HepG2 (cell line): ENCODE results near the gene COQ7. TPM values are rescaled to one million over a fixed set of nuclear protein-coding genes. Genes with fewer than 3 reads are reported as not detected.

Experiments
- ATAC-seq: fragments of 200-7000 bp; cut with Tn5 transposase; 3 replicates; pipeline ENCODE4 v1.9.1; 2020; ENCODE audit warnings: mild to moderate bottlenecking, moderate library complexity
- BruUV-seq: library from RNA; stranded (reverse); fragments of 400-500 nt; replicated peaks from 2 replicates; lab custom pipeline; 2021; lab: Mats Ljungman, UMichigan
- CTCF ChIA-PET: fragments of 300-600 bp; formaldehyde crosslinking; extraction: SDS; loops from one replicate; lab custom pipeline; 2021; ENCODE audit warnings: low total read pairs, inconsistent platforms, low intra/inter-chr PET ratio; lab: Yijun Ruan, JAX
- POLR2A ChIA-PET: fragments of 350-600 bp; sonication (Branson Sonifier 250); formaldehyde crosslinking; loops from one replicate; lab custom pipeline; 2020; ENCODE audit warnings: antibody characterized with exemption, inconsistent platforms; lab: Yijun Ruan, JAX
- DNase-seq: peaks from one replicate; pipeline ENCODE4 v3.0.0-alpha.2; 2015; ENCODE audit warnings: low spot score
- FAIRE-seq: peaks from 3 replicates; lab custom pipeline; 2011; peaks lifted over from hg19 to GRCh38; lab: Jason Lieb, UNC
- H2AFZ ChIP-seq: one replicate; pipeline ENCODE4 v1.6.1; 2011; ENCODE audit warnings: low read length, inconsistent platforms
- H3K27ac ChIP-seq: fragments of 300-600 bp; 3 replicates; pipeline ENCODE4 v1.8.0; 2011; ENCODE audit warnings: mixed run types, mild to moderate bottlenecking, mixed read lengths, low read length, inconsistent platforms; ENCODE audit not compliant: insufficient read depth; ENCODE audit errors: extremely low read length
- H3K27me3 ChIP-seq, 2 experiments: fragments of 200-600 bp in 1 of 2; 2 replicates in 1 of 2; 3 replicates in 1 of 2; pipeline versions ENCODE4 v1.6.0 to v1.8.0; 2011; ENCODE audit warnings: low read length in 2 of 2, mild to moderate bottlenecking in 2 of 2, moderate library complexity in 2 of 2, inconsistent platforms in 1 of 2; ENCODE audit not compliant: insufficient read depth in 2 of 2, control insufficient read depth in 1 of 2
- H3K36me3 ChIP-seq, 2 experiments: fragments of 200-600 bp in 1 of 2; replicated peaks in 1 of 2; 2 replicates in 1 of 2; 3 replicates in 1 of 2; pipeline versions ENCODE4 v1.5.1 to v1.8.0; 2011; ENCODE audit warnings: low read length in 2 of 2, inconsistent platforms in 1 of 2; ENCODE audit not compliant: insufficient read depth in 2 of 2, control insufficient read depth in 1 of 2
- H3K4me1 ChIP-seq: 2 replicates; pipeline ENCODE4 v1.5.1; 2012; ENCODE audit warnings: low read length, inconsistent platforms; ENCODE audit not compliant: insufficient read depth
- H3K4me2 ChIP-seq: 2 replicates; pipeline ENCODE4 v1.6.0; 2011; ENCODE audit warnings: low read depth, low read length, inconsistent platforms
- H3K4me3 ChIP-seq, 3 experiments: fragments of 200-600 bp in 1 of 3; sonication (generic), shearing (Covaris generic) in 1 of 3; replicated peaks in 1 of 3; 2 replicates each; pipeline ENCODE4 v1.5.1; 2011 to 2016; ENCODE audit warnings: low read length in 3 of 3, inconsistent platforms in 2 of 3, low read depth in 2 of 3, mild to moderate bottlenecking in 2 of 3, control low read depth in 1 of 3, mixed read lengths in 1 of 3; ENCODE audit not compliant: insufficient read depth in 1 of 3
- H3K79me2 ChIP-seq: one replicate; pipeline ENCODE4 v1.6.1; 2011; ENCODE audit warnings: low read length, inconsistent platforms; ENCODE audit not compliant: insufficient read depth
- H3K9ac ChIP-seq: 2 replicates; pipeline ENCODE4 v1.6.0; 2011; ENCODE audit warnings: mild to moderate bottlenecking, low read depth, low read length, inconsistent platforms; ENCODE audit not compliant: insufficient read depth
- H3K9me3 ChIP-seq: 2 replicates; pipeline ENCODE4 v1.5.1; 2012; ENCODE audit warnings: mild to moderate bottlenecking, low read length
- H4K20me1 ChIP-seq: 2 replicates; pipeline ENCODE4 v1.6.0; 2011; ENCODE audit warnings: inconsistent platforms, mild to moderate bottlenecking, low read length, moderate library complexity; ENCODE audit not compliant: insufficient read depth
- ARNT ChIP-seq: fragments of 450-650 bp; IDR thresholded peaks from 2 replicates; pipeline ENCODE4 v1.6.1; 2017
- MTF1 ChIP-seq: sonication (generic); formaldehyde crosslinking; IDR thresholded peaks from 2 replicates; pipeline ENCODE4 v1.5.0; 2020; ENCODE audit warnings: missing genetic modification reagents
- SMAD3 ChIP-seq: sonication (generic); formaldehyde crosslinking; IDR thresholded peaks from 2 replicates; pipeline ENCODE4 v1.4.0; 2020; ENCODE audit warnings: missing genetic modification reagents
- SRF ChIP-seq: IDR thresholded peaks from 2 replicates; pipeline ENCODE4 v1.6.1; 2011; ENCODE audit warnings: mild to moderate bottlenecking, low read depth, low read length, moderate library complexity
- ZNF205 ChIP-seq: IDR thresholded peaks from 2 replicates; pipeline ENCODE4 v1.6.1; 2018; ENCODE audit warnings: missing biosample characterization, missing genetic modification reagents
- ZNF24 ChIP-seq: fragments of 450-650 bp; IDR thresholded peaks from 2 replicates; pipeline ENCODE4 v1.6.1; 2017; ENCODE audit warnings: antibody characterized with exemption, mild to moderate bottlenecking
- ZNF3 ChIP-seq: IDR thresholded peaks from 2 replicates; pipeline ENCODE4 v1.7.0; 2017; ENCODE audit warnings: inconsistent platforms
- ZNF563 ChIP-seq: sonication (generic); formaldehyde crosslinking; IDR thresholded peaks from 2 replicates; pipeline ENCODE4 v1.8.0; 2022; ENCODE audit warnings: mild to moderate bottlenecking, moderate library complexity, missing genetic modification reagents
- ZNF7 ChIP-seq: IDR thresholded peaks from 2 replicates; pipeline ENCODE4 v1.6.1; 2016; ENCODE audit warnings: missing biosample characterization, missing genetic modification reagents
- ZNF788 ChIP-seq: sonication (generic); formaldehyde crosslinking; IDR thresholded peaks from 2 replicates; pipeline ENCODE4 v1.5.0; 2020; ENCODE audit warnings: mild to moderate bottlenecking, missing genetic modification reagents, borderline replicate concordance
- ZSCAN20 ChIP-seq: sonication (generic); formaldehyde crosslinking; IDR thresholded peaks from 2 replicates; pipeline ENCODE4 v1.4.0; 2020; ENCODE audit warnings: missing genetic modification reagents, mild to moderate bottlenecking, borderline replicate concordance
- ZSCAN30 ChIP-seq: sonication (generic); formaldehyde crosslinking; IDR thresholded peaks from 2 replicates; pipeline ENCODE4 v1.5.0; 2020; ENCODE audit warnings: mild to moderate bottlenecking, missing genetic modification reagents
- WGBS: methylation state at CpG from one replicate; pipeline ENCODE4 v1.1.6; 2017; ENCODE audit warnings: low lambda C conversion rate; 5-methylcytosine and 5-hydroxymethylcytosine counted together
- in situ Hi-C: cut with HindIII; loops from 2 replicates; pipeline ENCODE4 v1.10.0; 2017; ENCODE audit warnings: low pct_unique_long_range_greater_than_20kb; ENCODE audit not compliant: extremely low pct_ligation_motif_present
- intact Hi-C: fragments of 100-400 bp; cut with micrococcal nuclease; formaldehyde crosslinking; loops from one replicate; pipeline ENCODE4 v1.10.0; 2022; ENCODE audit not compliant: unreplicated experiment
- polyA plus RNA-seq, 8 experiments: library from polyadenylated mRNA; depleted of rRNA in 3 of 8; stranded (reverse) in 7 of 8; unstranded in 1 of 8; fragments of >200 nt; fragmentation: Illumina TruSeq in 4 of 8; extraction: Trizol in 4 of 8; gene quantifications; 2 replicates each; pipeline versions ENCODE4 v1.2.1 to v1.2.3, GENCODE V29; 2011 to 2016; ENCODE audit warnings: low read depth in 4 of 8, missing spikeins in 1 of 8, mixed read lengths in 1 of 8; ENCODE audit not compliant: insufficient read depth in 1 of 8
- total RNA-seq, 5 experiments: library from RNA; depleted of rRNA; stranded (reverse); fragments of >200 nt; fragmentation: Illumina TruSeq; extraction: Trizol; gene quantifications; 2 replicates each; pipeline ENCODE4 v1.2.3, GENCODE V29; 2016; ENCODE audit warnings: low read depth in 1 of 5
- TF ChIP-seq, protein P1 (sequence below): IDR thresholded peaks from 2 replicates; pipeline ENCODE4 v1.6.1; 2012; ENCODE audit warnings: low read length, improper control_type of control experiment

COQ7 gene
- total and polyA plus RNA-seq, 2 of the 13 experiments (the other 11 are each of a cell fraction or from before 2014, with no cell fraction given) = 20.1 to 45.7 TPM

GRCh38 chr16:19073344-19073743 lies 5.9 kb downstream of the COQ7 start:
- no peak overlapping the region for H3K4me2 ChIP-seq
- no peaks in the 10 kb centered on the region; a peak in 1 of 5 replicates for H3K27me3 ChIP-seq
- DNase-seq (no peak), FAIRE-seq (no peak), ATAC-seq (no peak)
- TF ChIP-seq ZNF788 (CRISPR knock-in tag) (no peak), SMAD3 (CRISPR knock-in tag) (no peak), ZNF205 (CRISPR knock-in tag) (no peak), ZNF24 (no peak), ARNT (no peak), MTF1 (CRISPR knock-in tag) (no peak), ZSCAN30 (no peak), SRF (no peak), ZNF7 (CRISPR knock-in tag) (no peak), ZNF3 (CRISPR knock-in tag) (no peak), ZNF563 (no peak), ZSCAN20 (CRISPR knock-in tag) (no peak)
- TF ChIP-seq, protein P1, sequence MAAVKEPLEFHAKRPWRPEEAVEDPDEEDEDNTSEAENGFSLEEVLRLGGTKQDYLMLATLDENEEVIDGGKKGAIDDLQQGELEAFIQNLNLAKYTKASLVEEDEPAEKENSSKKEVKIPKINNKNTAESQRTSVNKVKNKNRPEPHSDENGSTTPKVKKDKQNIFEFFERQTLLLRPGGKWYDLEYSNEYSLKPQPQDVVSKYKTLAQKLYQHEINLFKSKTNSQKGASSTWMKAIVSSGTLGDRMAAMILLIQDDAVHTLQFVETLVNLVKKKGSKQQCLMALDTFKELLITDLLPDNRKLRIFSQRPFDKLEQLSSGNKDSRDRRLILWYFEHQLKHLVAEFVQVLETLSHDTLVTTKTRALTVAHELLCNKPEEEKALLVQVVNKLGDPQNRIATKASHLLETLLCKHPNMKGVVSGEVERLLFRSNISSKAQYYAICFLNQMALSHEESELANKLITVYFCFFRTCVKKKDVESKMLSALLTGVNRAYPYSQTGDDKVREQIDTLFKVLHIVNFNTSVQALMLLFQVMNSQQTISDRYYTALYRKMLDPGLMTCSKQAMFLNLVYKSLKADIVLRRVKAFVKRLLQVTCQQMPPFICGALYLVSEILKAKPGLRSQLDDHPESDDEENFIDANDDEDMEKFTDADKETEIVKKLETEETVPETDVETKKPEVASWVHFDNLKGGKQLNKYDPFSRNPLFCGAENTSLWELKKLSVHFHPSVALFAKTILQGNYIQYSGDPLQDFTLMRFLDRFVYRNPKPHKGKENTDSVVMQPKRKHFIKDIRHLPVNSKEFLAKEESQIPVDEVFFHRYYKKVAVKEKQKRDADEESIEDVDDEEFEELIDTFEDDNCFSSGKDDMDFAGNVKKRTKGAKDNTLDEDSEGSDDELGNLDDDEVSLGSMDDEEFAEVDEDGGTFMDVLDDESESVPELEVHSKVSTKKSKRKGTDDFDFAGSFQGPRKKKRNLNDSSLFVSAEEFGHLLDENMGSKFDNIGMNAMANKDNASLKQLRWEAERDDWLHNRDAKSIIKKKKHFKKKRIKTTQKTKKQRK = no peak
- H3K9ac ChIP-seq = no peak overlapping the region
- H2AFZ ChIP-seq = no peak overlapping the region
- H3K27ac ChIP-seq = no peak overlapping the region
- ChIA-PET CTCF (interaction anchor here (6.5 kb wide), 1 partner anchor 92 kb away, joined by 172 read pairs; the partner anchor contains the start of gene TMC7), POLR2A (interaction anchor here (2.5 kb wide), 1 partner anchor 90 kb away, joined by 10 read pairs; the partner anchor contains the start of gene TMC7)
- H3K36me3 ChIP-seq = peaks cover 22 to 42% of the 10 kb centered on the region in 2 experiments
- intact Hi-C loops = no loop called here
- H3K4me3 ChIP-seq = no peak overlapping the region
- in situ Hi-C loops = loop anchor here (5.0 kb wide), 1 partner anchor 91 kb away; the partner anchor contains the start of gene TMC7
- WGBS = 98% methylated on average over 3 of the region's 3 CpGs
- BruUV-seq = no TSS peak
- peaks cover 7% of the 10 kb centered on the region for H3K79me2 ChIP-seq
- no peaks in the 10 kb centered on the region for H3K9me3 ChIP-seq
- H3K4me1 ChIP-seq = peaks cover 16% of the 10 kb centered on the region
- H4K20me1 ChIP-seq = no peaks in the 10 kb centered on the region
